ENCODE measurements around the gene NEMP2.
A peak's percentile ranks its signal among the peaks of the same experiment; 100 is the strongest.
"Not testable (repeated sequence)": the region's sequence is repeated elsewhere in the genome, so short reads cannot be mapped to it uniquely, and the experiment has no call there.

The NEMP2 gene

DNA sequence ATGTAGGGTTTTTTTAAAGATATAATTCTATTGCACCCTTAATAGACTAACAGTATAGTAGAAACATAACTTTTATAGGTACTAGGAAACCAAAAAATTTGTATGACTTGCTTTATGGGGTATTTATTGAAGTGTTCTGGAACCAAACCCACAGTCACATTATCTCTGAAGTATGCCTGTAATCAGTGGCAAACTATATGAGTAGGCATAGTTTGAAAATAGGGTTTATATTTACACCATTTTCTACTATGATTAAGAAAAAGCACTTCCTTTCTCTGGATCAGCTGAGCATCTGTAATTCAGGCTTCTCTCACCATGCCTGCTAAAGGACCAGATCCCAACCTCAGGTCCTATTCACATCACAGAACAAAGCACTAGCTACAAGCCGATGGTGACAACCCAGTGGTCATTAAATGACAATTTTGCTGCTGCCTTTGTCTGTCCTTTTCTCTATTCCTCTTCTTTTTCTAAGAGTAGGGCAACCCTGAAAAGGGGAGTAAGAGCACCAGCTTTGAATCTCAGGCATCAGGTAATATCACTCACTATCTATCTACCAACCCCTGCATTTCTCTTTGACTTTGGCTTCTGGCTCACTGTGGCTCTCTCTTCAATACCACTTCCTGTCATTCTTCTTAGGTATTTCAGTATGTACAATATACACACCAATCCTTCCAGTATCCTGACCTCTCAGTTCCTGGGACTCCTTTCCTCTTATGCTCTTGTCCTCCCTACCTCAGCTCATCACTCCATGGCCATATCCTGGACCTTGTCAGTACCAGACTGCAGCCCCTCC, 14.4 kb downstream of the NEMP2 start:
- no peak for DNase-seq

DNA sequence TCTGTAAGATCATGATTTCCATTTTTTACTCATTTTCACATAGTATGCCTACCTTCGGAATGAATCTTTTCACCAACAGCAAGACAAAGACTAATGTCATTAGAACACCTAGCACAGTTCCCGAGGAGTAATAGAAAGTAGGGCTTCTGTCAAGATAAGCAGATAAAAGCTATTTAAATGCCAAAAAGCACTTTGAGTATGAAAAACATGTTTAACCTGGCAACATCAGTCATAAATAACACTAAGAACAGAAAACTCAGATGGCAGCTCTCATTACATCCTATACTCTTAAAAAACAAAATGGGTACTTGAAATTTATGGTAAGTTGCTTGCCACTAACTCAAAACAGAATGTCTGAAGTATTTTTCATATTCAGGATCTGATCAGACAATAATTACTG, 17.1 kb downstream of the NEMP2 start:
- DNase-seq, result no peak

DNA sequence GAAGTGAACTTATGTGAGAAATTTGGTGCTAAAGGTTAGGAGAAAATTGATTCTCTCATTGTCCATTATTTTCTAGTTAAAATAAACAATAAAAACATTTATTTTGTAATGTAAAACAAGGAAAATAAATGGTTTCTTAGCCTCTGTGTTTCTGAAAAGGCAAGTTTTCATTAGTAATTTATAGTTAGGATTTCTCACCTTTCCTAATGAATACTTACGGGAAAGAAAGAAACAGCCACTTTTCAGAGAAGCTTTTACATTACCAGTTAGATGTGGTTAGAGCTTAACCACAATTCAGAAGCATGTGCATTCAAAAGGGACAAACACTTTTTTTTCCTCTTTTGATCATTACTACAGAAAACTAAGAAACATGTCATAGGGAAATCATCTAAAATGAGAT, 18.8 kb downstream of the NEMP2 start:
- DNase-seq, result no peak

DNA sequence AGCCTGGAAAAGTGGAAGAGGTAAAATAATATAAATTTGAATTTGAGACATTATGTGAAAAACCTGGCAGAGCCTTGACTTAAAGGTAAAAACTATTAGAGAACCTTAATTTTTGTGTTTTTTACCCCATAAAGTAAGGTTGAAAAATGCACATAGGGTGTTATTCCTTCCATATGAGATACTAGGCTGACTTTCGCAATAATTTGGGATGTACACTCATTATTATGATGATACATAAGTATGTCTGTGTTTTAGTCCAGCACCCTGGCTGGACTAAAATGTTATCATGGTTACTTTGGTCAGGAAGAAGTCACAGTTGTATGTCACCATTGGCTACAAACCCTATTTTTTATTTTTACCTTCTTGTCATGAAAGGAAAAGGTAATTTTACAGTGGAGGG, 19.8 kb downstream of the NEMP2 start:
- no peak for DNase-seq

DNA sequence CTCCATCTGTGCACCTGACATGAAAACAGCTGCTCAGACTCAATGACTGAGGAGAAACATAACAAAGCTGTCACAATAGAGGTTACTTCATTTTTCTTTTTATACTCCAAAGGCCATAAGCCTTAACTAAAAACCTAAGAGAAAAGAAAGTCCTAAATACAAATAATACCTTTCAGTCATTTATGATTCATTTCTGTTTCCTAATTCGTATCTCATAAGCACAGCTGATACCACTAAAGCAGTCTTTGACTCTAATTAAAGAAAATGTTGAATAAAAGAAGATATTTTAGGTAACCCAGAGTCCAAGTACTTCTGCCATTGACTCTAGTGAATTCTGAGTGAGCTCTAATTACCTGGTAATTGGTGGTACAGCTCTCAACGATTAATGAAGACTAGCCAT, 20.6 kb downstream of the NEMP2 start:
- DNase-seq, result no peak

DNA sequence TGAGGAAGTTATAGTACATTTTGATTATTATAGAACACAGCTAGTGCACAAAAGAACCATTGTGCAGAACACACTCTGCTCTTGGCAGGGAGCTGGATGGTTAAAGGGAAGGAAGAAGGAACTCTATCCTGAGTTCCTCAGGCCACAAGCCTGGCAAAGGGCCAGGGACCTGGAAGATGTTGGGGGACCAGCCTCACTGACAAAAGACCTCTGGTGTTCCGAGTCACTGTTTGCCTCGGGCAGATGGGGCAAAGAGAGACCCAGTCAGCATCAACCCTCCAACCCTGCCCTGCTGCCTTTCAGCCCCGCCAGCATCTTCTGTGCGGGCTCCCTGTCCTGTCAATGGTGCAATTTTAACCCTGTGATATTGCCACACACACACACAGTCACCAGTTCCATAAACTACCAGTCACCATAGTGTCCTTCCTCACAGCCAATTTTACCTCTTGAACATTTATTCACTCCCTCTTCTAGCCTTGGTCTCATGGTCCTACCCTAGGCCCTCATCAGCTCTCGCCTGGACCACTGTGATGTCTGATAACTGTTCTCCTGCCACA, 21.9 kb downstream of the NEMP2 start:
- no peak for DNase-seq

DNA sequence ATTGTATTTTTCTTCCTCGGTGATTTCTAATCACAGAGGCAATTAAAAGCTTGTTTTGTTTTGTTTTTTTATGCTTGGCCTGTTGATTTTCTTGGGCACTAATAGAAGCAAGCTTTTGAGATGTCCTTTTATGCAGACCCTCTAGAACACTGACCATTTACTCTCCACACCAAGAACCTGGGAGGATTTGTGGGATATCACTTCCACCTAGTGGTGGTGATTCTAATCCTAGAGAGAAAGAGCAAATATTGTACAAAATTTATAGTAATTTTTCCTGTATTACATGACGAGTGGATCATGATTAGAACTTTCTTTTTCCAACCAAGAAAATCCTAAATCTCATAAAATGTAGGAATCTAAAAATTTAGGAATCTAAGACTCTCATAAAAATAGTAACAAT, 23.4 kb downstream of the NEMP2 start:
- DNase-seq, result peak; percentile 70

DNA sequence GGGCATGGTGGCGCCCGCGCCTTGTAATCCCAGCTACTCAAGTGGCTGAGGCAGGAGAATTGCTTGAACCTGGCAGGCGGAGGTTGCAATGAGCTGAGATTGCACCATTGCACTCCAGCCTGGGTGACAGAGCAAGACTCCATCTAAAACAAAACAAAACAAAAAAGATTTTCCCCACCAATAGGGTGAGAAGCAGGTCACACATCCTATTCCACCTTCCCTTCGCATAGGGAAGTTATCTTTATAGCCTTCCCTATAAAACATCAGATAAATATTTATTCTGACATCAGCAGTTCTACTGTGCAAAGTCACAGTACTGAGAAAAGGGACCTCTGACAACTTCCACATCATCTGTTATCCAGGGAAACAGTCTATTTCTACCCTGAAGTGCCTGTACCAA, 24.6 kb downstream of the NEMP2 start:
- not testable (repeated sequence) for DNase-seq

DNA sequence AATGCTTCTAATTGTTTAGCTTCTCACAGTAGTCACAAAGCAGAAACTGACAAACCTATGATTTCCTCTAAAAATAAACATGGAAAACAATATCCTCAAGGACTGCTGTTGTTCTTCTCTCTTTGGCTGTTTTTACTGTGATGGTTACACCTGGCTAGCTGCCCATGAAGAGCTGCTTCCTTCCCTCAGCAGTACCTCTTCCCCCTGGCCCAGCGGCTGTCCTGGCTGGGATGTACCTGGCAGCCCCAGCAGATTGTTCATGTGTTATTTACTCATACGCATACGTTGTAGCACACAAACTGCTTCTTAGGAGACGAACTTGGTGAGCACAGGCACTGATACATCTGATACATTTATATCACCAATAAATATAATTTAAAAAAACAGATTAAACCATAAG, 27.4 kb downstream of the NEMP2 start:
- peak; percentile 87 for DNase-seq

DNA sequence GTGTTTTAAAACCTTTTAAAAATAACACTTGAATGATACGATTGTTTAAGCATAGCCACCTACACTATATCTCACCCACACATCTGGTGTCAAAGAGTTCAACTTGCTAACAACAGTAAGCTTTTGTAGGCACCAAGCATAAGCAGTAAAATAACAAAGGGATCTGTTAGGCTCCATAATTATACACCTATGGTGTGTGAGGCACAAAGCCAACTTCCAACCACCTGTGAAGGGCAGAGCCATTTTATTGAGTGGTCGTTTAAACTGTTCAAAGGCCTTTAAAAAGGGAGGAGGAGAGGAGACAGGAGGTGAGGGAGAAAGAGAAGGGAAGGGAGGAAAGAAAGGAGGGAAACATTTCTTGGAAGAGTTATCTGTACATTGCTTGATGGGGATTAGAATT, 27.9 kb downstream of the NEMP2 start:
- DNase-seq, result peak; percentile 95

DNA sequence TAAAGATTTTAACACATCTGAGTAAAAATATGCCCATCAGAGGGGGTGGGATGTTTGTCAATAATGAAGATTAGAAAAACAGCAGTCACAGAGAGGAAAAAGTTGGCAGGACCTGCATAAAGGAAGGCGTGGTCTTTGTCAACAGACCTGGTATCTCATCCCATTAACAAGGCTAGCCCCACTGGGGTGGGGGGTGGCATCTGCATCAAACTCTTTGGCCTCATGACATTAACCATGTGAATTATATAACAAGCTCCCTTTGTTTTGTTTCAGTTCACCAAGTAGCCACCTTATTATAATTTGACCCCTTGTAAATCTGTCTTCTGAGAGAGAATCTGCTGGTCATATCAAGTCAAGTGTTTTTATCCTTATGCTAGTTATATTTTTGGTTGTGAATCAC, 28.8 kb downstream of the NEMP2 start:
- peak; percentile 66 for DNase-seq

DNA sequence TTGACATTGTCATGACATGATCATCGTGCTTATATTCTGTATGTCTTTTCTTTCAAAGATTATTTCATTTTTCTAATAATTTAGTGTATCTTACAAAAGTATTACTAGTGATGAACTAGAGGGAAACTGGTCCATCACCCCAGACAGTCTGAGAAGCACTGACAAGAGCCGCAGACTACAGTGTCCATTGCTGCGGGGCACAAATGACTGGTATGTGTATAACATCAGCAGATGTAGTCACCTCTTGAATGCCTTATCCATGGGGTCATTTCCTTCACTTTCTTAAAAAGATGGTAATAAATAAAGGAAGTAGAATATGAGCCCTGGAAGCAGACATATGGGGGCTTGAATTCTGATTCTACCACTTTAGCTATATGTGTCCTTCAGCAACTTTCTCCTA, 29.6 kb downstream of the NEMP2 start:
- no peak for DNase-seq

DNA sequence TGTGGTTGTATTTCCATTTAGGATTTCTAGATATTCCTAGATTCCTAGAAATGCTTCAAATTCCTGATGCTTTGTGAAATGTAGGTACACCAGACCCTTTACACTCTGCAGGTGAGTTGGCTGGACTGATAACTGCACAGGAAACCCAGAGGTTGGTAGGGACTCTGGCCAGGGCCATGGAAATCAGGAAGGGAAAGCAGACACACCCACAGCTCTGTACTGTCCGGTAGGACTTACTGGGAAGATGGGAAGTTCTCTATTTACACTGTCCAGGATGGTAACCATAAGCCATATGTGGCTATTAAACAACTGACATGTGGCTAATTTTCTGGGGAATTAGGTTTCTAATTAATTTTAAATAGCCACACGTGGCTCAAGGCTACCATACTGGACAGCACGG, 31.4 kb downstream of the NEMP2 start:
- no peak for DNase-seq

DNA sequence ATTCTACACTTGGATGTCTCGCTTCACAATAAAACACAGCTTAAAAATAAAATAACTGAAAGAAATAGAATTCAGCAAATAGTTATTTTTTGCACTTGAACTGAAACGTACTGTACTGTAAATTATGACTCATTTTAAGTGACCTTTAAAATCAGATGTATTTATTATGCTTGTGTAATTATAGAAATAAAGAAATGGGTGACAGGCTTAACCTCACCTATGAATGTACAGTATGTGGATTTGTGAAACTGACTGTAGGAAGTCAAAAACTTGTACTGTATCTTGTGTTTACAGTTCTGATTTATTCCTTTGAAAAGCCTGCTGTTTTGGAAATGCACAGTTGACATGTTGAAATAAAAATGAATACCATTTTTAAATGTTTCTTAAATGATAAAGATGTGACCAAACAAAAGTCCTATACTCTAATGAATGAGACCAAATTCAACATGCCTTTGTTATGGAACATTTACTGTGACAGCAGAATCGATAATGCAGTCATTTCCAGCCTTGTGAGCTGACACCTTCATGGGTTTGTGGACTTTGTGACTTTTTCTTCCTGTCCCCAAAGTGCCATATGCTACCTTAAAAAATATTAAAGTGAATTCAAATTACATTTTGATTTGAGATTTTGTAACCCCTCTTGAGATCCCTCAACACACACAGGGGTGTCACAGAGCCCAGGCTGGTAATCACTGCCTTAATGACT, 32.7 kb downstream of the NEMP2 start:
- DNase-seq, result no peak

DNA sequence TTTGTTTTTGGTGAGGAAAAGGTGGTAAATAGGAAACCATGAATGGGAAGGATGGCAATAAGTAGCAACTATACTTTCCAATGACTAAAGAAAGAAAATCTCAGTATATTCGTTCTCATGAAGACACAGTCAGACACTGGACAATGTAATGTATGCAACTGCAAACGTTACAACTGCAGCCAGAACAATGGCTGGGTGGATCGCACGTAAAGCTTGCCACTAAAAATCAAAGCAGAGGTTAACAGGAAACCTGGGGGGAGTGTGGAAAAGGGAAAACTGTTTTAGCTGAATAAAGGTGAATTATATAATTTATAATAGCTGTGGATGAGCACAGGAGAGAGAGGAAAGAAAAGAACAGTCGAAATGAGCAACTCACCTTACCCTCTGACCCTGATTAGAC, 33.3 kb downstream of the NEMP2 start:
- DNase-seq, result no peak

DNA sequence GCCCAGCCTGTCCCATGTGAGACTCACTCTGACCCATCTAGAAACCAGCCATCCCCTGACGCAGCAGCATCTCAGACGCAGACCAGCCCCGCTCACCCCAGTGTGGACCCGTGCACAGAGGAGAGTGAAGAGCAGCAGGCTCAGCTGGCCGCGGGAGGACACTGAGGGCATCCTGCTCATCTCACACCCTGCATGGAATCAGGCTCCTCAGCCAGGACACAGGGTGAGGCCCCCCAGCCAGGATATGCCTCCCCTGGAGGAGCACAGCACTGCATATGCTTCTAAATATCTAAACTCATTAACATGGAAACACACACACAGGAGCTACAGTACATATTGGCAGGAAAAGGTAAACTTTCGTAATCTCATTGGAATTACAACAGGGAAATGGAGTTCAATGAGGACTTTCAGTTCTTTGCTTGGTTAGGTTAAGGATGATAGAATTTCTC, 34.4 kb downstream of the NEMP2 start:
- DNase-seq, result no peak

DNA sequence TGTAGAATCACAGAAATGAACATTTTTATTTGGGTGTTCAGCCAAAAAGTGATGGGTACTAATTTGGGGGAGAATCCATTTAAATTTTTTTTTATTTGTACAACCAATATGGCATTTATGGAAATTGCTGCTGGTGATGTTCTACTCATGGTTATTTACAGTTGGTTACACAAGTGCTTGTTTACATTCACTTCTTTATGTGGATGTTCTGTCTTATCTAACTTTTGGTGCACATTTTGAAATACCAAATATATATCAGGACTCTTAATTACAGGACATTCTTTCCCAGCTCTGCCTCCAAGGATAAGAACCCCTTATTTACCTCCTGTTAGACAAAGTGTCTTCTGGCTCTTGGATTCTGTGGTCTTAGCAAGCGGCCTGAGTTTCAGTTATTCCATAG, 35.2 kb downstream of the NEMP2 start:
- DNase-seq, result no peak

DNA sequence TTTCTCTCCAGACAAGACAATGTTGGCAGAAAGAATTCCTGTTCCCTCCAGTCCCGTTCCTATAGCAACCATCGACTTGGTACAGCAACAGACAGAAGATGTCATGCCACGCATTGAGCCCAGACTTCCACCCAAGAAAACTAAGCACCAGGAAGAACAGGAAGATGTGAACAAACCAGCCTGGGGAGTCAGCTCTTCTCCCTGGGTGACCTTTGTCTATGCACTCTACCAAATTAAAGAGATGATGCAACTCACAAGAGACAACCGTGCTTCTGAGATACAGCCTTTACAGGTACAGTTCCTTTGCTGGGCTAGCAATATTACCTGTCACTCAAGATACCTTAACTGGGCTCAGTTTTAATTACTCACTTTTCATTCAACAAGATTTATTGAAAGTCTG, 37.1 kb downstream of the NEMP2 start:
- DNase-seq, result no peak

DNA sequence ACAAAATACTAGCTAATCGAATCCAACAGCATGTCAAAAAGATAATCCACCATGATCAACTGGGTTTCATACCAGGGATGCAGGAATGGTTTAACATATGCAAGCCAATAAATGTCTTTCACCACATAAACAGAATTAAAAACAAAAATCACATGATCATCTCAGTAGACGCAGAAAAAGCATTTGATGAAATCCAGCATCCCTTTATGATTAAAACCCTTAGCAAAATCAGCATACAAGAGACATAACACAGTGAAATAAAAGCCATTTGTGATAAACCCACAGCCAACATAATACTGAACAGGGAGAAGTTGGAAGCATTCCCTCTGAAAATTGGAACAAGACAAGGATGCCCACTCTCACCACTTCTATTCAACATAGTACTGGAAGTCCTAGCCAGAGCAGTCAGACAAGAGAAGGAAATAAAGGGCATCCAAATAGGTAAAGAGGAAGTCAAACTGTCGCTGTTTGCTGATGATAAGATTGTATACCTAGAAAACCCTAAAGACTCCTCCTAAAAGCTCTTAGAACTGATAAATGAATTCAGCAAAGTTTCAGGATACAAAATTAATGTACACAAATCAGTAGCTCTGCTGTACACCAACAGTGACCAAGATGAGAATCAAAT, 39.8 kb downstream of the NEMP2 start:
- DNase-seq, result not testable (repeated sequence)

DNA sequence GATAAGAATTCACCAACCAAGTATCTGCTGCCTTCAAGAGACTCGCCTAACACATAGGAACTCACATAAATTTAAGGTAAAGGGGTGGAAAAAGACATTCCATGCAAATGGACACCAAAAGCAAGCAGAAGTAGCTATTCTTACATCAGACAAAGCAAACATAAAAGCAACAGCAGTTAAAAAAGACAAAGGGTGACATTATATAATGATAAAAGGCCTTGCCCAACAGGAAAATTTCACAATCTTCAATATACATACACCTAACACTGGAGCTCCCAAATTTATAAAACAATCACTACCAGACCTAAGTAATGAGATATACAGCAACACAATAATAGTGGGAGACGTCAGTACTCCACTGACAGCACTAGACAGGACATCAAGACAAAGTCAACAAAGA, 41.4 kb downstream of the NEMP2 start:
- DNase-seq, result no peak

DNA sequence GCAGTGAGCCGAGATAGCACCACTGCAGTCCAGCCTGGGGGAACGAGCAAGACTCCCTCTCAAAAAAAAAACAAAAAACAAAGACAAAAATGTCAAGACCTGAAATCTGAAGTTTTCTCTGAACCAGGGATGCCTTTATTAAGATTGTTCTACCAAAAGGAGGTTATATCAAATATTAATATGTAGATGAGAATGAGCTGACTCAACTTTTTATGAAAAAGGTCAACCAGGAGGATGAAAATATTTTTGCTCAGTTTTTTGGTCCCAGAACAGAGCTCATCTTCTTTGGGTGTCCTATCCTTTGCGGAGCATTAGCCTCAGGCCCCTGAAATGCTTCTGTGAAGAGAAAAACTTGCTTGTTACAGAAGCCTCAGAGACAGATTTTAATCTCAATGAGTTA, 44.0 kb downstream of the NEMP2 start:
- no peak for DNase-seq

DNA sequence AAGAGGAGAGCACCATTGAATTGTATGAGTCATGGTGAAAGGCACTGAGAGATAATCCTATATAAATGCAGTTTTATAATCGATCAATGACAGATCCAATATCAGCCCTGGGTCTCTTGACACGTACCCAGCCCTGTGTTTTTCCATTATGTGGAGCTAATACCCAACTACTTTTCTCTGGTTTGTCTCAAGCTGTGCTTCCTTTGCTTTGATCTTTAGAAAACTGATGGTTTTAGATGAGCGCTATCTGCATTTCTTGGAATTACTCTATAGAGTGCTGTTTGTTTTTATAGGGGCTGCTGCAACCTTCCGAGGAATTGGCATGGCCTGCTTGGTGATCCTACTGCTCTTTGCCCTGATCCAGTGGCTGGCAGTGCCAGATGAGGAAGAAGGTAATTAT, 45.0 kb downstream of the NEMP2 start:
- no peak for DNase-seq

DNA sequence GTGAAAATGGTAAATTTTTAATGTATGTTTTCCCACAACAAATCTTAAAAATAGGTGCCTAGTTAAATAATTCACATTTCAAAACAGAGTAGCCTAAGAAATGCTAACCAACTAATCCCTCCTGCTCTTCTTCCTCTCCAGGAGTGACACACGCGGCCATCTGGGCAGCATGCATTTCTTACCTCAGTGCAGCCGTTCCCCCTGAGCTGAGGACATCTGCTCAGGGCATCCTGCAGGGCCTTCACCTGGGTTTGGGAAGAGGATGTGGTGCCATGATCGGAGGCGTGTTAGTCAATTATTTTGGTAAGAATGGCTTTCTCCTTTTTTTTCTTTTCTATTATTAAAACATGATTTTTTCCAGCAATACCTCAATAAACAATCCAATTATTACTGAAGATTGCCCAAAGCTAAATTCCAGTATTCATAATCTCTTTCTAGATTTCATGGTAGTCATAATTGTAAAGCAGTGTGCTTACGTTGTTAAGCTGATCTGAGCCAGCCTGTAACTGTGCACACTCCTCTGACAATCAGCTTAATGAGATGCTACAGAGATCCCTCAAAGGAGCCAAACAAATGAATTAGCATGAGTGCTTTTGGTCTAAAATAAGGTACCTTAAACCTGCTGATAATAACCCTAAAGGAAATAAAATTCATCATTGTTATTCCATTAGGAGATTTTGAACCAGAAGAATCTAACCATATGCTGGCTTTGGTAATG, 45.8 kb downstream of the NEMP2 start:
- no peak for DNase-seq

Data from COR-L47 (cell line).